VCaP (cell line): ENCODE results near the gene DIPK2A.

ENCODE experiments used
- H3K27ac ChIP-seq: fragments of 450-650 bp; 2 replicates; pipeline ENCODE4 v1.5.1; 2017
- CTCF ChIP-seq: fragments of 450-650 bp; conservative IDR thresholded peaks from 2 replicates; pipeline ENCODE4 v1.5.1; 2017; ENCODE audit warnings: mild to moderate bottlenecking, moderate library complexity

The DIPK2A gene

DNA sequence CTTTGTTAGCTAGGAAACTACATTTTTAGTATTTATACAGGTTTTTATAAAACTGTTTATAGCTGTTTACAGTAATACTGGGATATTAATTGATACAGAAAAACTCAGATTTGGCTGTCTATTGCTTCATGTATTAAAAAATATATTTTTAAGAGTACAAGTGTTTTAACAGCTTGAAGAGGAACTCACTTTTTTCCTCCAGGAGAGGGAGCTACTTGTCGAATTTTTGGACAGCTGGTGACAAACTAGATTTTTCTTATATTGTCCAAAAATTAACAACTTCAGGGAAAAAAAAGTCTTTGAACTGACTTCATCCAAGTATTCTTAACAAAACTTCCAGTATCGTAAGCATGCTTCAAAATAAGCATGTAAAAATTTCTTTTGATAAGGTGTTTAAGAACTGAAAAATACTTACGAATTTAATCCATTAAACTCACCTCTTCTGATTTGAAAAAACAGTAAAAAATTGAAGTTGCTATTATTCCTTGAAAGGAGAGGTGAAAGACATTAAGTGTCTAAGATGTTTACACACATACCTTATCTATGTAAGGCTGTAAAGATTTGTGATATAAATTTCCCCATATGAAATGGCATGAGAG lies 4.0 kb downstream of the DIPK2A start:
- H3K27ac ChIP-seq: no peak overlapping the region
- peak; percentile 70 for TF ChIP-seq CTCF

- H3K27ac ChIP-seq: no peak overlapping the region
- TF ChIP-seq CTCF: no peak
Measured at GRCh38 chr3:143977341-143978262, 6.0 kb downstream of the DIPK2A start.

DNA sequence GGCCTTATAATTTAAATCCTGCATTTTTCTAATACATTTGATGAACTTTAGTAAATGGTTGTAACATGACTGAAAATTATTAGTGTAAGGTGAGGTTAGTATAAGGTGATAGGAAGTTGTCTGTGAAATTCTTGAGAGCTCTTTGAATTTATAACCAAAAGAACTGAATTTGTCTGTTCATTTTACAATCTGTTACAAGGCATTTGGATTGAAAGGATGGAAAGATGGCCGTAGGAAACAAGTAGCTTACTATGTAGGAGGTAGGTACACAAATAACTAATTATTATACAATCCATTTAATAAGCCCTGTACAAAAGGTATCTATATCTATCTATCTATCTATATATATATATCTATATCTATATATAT lies 6.6 kb downstream of the DIPK2A start:
- no peak overlapping the region for H3K27ac ChIP-seq
- no peak for TF ChIP-seq CTCF

DNA sequence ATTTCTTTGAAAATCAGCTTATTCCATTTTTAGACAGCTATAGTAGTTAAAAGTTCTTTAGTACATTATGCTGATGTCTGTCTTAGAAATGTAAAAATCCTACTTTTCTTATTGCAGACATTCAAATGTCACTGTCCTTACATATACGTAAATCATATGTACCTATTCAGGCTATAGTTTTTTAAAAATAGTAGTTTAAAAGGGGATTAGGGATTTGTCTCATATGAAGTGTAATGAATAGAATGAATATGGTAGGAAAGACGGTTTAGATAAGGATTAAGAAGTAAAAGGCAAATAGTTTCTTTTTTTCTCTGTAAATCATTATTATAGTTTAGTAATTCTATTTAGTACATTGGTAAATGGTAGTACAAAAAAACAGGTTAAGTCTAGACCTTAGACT lies 7.4 kb downstream of the DIPK2A start:
- no peak for TF ChIP-seq CTCF
- no peak overlapping the region for H3K27ac ChIP-seq

GRCh38 chr3:143979813-143980212 lies 8.2 kb downstream of the DIPK2A start:
- H3K27ac ChIP-seq: no peak overlapping the region
- TF ChIP-seq CTCF: no peak

DNA sequence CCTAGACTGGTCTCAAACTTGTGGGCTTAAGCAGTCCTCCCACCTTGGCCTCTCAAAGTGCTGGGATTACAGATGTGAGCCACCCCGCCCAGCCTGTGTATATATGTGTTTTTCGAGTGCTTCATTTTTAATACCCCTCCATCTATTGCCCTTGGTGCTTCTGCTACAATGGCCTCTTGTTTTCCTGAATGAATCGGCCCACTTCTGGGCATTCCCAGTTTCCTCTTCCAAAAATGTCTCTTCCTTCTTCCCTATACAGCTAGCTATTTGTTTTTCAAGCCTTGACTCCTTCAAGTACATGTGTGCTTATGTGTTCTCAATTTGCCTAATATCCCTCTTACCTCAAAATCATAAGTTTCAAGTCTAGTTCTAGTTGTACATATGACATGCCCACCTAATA lies 16.7 kb downstream of the DIPK2A start:
- no peak overlapping the region for H3K27ac ChIP-seq
- no peak for TF ChIP-seq CTCF

- no peak overlapping the region for H3K27ac ChIP-seq
- TF ChIP-seq CTCF: no peak
Measured at GRCh38 chr3:143989461-143989860, 17.8 kb downstream of the DIPK2A start.
